Neural cell (in vitro differentiated cells): Measurements from ENCODE around the gene FGGY. TPM values are rescaled to one million over a fixed set of nuclear protein-coding genes. Genes with fewer than 3 reads are reported as not detected.

Experiments used
- H2AFZ ChIP-seq: fragments of 200-600, 300-800 bp; sonication (generic), shearing (Covaris generic); 2 replicates; pipeline ENCODE4 v1.6.0; 2014; ENCODE audit warnings: low read depth, mild to moderate bottlenecking, antibody characterized with exemption, low read length, moderate library complexity
- H3F3A ChIP-seq: fragments of 200-600 bp; shearing (Covaris generic); 2 replicates; pipeline ENCODE4 v1.6.1; 2016; ENCODE audit warnings: mild to moderate bottlenecking, moderate library complexity, mixed read lengths, antibody characterized with exemption, low read length; ENCODE audit not compliant: insufficient read depth, poor library complexity, severe bottlenecking
- H3K27ac ChIP-seq: fragments of 200-600, 300-800 bp; sonication (generic), shearing (Covaris generic); 2 replicates; pipeline ENCODE4 v1.5.1; 2014; ENCODE audit warnings: mild to moderate bottlenecking, low read length, moderate library complexity
- H3K27me3 ChIP-seq: fragments of 300-800, 200-600 bp; sonication (generic), shearing (Covaris generic); 2 replicates; pipeline ENCODE4 v1.6.0; 2014; ENCODE audit warnings: mild to moderate bottlenecking, low read depth, low read length, moderate library complexity; ENCODE audit not compliant: insufficient read depth
- H3K36me3 ChIP-seq: fragments of 300-800, 200-600 bp; sonication (generic), shearing (Covaris generic); 2 replicates; pipeline ENCODE4 v1.5.1; 2014; ENCODE audit warnings: mild to moderate bottlenecking, antibody characterized with exemption, low read length, moderate library complexity; ENCODE audit not compliant: insufficient read depth
- H3K4me2 ChIP-seq: fragments of 300-800, 200-600 bp; sonication (generic), shearing (Covaris generic); 2 replicates; pipeline ENCODE4 v1.6.0; 2014; ENCODE audit warnings: mild to moderate bottlenecking, low read length
- H3K4me3 ChIP-seq: fragments of 300-800, 200-600 bp; sonication (generic), shearing (Covaris generic); 2 replicates; pipeline ENCODE4 v1.5.1; 2014; ENCODE audit warnings: mild to moderate bottlenecking, low read length, moderate library complexity
- H3K79me2 ChIP-seq: fragments of 200-600 bp; shearing (Covaris generic); replicated peaks from 2 replicates; pipeline ENCODE4 v1.6.0; 2014; ENCODE audit warnings: mild to moderate bottlenecking, low read length, moderate library complexity; ENCODE audit not compliant: insufficient read depth
- H3K9ac ChIP-seq: fragments of 300-800, 200-600 bp; sonication (generic), shearing (Covaris generic); 2 replicates; pipeline ENCODE4 v1.6.1; 2016; ENCODE audit warnings: mild to moderate bottlenecking, low read length, mixed read lengths
- H3K9me2 ChIP-seq: fragments of 200-600 bp; shearing (Covaris generic); 2 replicates; pipeline ENCODE4 v1.6.1; 2016; ENCODE audit warnings: mild to moderate bottlenecking, low read length, mixed read lengths; ENCODE audit not compliant: insufficient read depth
- H3K9me3 ChIP-seq: fragments of 200-600, 300-800 bp; sonication (generic), shearing (Covaris generic); 2 replicates; pipeline ENCODE4 v1.6.1; 2016; ENCODE audit warnings: mild to moderate bottlenecking, mixed run types, low read length, moderate library complexity, mixed read lengths
- H4K20me1 ChIP-seq: fragments of 200-600 bp; shearing (Covaris generic); 2 replicates; pipeline ENCODE4 v1.6.1; 2016; ENCODE audit warnings: mild to moderate bottlenecking, mixed run types; ENCODE audit not compliant: insufficient read depth
- EP300 ChIP-seq: fragments of 450-650 bp; conservative IDR thresholded peaks from 2 replicates; pipeline ENCODE4 v1.6.1; 2014; ENCODE audit warnings: antibody characterized with exemption, mild to moderate bottlenecking, moderate library complexity; ENCODE audit not compliant: poor library complexity, severe bottlenecking
- MXI1 ChIP-seq: fragments of 450-650 bp; conservative IDR thresholded peaks from 2 replicates; pipeline ENCODE4 v1.6.1; 2014; ENCODE audit warnings: antibody characterized with exemption, mild to moderate bottlenecking; ENCODE audit not compliant: poor library complexity, severe bottlenecking
- RAD21 ChIP-seq: fragments of 450-650 bp; conservative IDR thresholded peaks from 2 replicates; pipeline ENCODE4 v1.6.1; 2014; ENCODE audit warnings: antibody characterized with exemption, mild to moderate bottlenecking, moderate library complexity
- SMC3 ChIP-seq: fragments of 450-650 bp; conservative IDR thresholded peaks from 2 replicates; pipeline ENCODE4 v1.6.1; 2014; ENCODE audit warnings: antibody characterized with exemption, mild to moderate bottlenecking, moderate library complexity; ENCODE audit not compliant: poor library complexity
- TAF1 ChIP-seq: IDR thresholded peaks from 2 replicates; pipeline ENCODE4 v1.6.1; 2012; ENCODE audit warnings: low read depth
- polyA plus RNA-seq: library from polyadenylated mRNA; depleted of rRNA; stranded (reverse); fragments of >200 nt; gene quantifications from 2 replicates; pipeline ENCODE4 v1.2.3, GENCODE V29; 2014
- TF ChIP-seq, protein P1 (sequence below): fragments of 450-650 bp; IDR thresholded peaks from 2 replicates; pipeline ENCODE4 v1.5.1; 2014; ENCODE audit warnings: antibody characterized with exemption, mild to moderate bottlenecking, moderate library complexity; ENCODE audit not compliant: poor library complexity, severe bottlenecking
- TF ChIP-seq, protein P2 (sequence below): IDR thresholded peaks from 2 replicates; pipeline ENCODE4 v1.6.1; 2012; ENCODE audit warnings: borderline replicate concordance

Gene FGGY
- polyA plus RNA-seq, 1 donor from 2014 or later = 7.4 TPM

DNA sequence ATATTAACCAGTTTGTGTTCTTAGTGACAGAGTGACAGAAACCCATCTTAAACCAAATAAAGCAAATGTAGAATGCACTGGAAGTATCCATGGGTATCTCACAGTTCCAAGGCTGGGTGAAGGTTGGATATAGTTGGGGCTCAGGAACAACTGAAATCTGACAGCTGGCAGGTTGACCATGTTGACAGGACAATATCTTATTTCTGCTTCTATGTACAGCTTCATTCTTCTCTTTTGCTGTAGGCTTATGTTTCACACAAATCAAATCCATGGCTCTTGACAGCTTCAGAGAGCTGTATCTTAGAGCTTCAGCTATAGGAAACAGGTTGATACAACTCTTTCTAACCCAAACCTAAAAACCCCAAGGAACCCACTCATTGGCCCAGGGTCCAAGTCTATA is 34.3 kb upstream of the FGGY start:
- H3F3A ChIP-seq = no peaks in the 10 kb centered on the region
- no peak overlapping the region for H2AFZ ChIP-seq
- H3K9ac ChIP-seq = no peak overlapping the region
- TF ChIP-seq, protein P1, sequence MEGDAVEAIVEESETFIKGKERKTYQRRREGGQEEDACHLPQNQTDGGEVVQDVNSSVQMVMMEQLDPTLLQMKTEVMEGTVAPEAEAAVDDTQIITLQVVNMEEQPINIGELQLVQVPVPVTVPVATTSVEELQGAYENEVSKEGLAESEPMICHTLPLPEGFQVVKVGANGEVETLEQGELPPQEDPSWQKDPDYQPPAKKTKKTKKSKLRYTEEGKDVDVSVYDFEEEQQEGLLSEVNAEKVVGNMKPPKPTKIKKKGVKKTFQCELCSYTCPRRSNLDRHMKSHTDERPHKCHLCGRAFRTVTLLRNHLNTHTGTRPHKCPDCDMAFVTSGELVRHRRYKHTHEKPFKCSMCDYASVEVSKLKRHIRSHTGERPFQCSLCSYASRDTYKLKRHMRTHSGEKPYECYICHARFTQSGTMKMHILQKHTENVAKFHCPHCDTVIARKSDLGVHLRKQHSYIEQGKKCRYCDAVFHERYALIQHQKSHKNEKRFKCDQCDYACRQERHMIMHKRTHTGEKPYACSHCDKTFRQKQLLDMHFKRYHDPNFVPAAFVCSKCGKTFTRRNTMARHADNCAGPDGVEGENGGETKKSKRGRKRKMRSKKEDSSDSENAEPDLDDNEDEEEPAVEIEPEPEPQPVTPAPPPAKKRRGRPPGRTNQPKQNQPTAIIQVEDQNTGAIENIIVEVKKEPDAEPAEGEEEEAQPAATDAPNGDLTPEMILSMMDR = no peak
- no peak for TF ChIP-seq EP300
- H3K4me3 ChIP-seq = no peak overlapping the region
- H3K4me2 ChIP-seq = no peak overlapping the region
- no peaks in the 10 kb centered on the region for H3K36me3 ChIP-seq
- H3K27me3 ChIP-seq = no peaks in the 10 kb centered on the region
- no peaks in the 10 kb centered on the region for H3K79me2 ChIP-seq
- H3K9me2 ChIP-seq = no peaks in the 10 kb centered on the region
- no peak overlapping the region for H3K27ac ChIP-seq
- no peaks in the 10 kb centered on the region for H3K9me3 ChIP-seq
- H4K20me1 ChIP-seq = no peaks in the 10 kb centered on the region

DNA sequence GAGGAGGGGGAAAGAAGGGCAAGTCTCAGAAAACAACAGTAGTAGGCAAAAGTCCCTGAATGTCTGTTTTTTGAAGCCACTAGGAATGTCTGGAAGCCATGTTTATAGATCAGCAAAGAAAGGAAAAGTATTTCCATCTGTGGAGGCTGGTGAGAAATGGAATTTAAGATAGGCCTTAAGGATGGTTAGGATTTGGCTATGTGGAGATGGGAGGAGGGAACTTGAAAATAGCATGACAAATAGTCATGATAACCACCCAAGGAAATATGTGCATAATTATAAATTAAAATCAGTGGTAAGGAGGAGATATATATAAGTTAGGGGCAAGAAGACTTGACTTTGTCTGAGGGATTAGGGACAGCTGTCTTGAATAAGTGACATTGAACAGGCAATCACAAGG is 33.8 kb upstream of the FGGY start:
- Histone ChIP-seq H3F3A (no peaks in the 10 kb centered on the region), H2AFZ (no peak overlapping the region), H3K36me3 (no peaks in the 10 kb centered on the region), H3K4me3 (no peak overlapping the region), H3K27me3 (no peaks in the 10 kb centered on the region), H3K4me2 (no peak overlapping the region), H3K27ac (no peak overlapping the region), H3K9me2 (no peaks in the 10 kb centered on the region), H3K79me2 (no peaks in the 10 kb centered on the region), H3K9me3 (no peaks in the 10 kb centered on the region), H3K9ac (no peak overlapping the region), H4K20me1 (no peaks in the 10 kb centered on the region)
- TF ChIP-seq EP300 (no peak), RAD21 (no peak)

DNA sequence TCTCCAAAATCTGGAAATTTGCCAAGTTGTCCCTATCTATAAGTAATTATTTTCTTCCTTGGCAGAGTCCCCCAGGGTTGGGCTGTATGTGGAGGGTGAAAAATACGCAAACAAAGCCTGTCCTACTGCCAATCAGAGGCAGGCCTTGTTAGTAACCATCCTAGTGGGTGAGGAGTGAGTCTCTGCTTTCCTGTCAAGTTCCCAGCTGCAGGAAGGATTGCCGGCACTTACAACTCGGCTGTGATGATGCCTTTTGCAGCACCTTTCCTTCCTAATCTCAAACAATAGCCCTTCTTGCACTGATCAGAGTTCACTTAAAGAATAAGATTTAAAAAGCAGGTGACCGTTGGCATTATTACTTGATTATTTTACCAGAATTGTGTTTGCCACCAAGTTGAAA is 31.3 kb upstream of the FGGY start:
- Histone ChIP-seq H3K27ac (no peak overlapping the region), H3K27me3 (no peaks in the 10 kb centered on the region), H3F3A (no peaks in the 10 kb centered on the region), H2AFZ (no peak overlapping the region), H3K36me3 (no peaks in the 10 kb centered on the region), H3K9ac (no peak overlapping the region), H3K4me2 (no peak overlapping the region), H3K9me3 (no peaks in the 10 kb centered on the region), H3K4me3 (no peak overlapping the region), H4K20me1 (no peaks in the 10 kb centered on the region), H3K9me2 (no peaks in the 10 kb centered on the region), H3K79me2 (no peaks in the 10 kb centered on the region)
- TF ChIP-seq, protein P2, sequence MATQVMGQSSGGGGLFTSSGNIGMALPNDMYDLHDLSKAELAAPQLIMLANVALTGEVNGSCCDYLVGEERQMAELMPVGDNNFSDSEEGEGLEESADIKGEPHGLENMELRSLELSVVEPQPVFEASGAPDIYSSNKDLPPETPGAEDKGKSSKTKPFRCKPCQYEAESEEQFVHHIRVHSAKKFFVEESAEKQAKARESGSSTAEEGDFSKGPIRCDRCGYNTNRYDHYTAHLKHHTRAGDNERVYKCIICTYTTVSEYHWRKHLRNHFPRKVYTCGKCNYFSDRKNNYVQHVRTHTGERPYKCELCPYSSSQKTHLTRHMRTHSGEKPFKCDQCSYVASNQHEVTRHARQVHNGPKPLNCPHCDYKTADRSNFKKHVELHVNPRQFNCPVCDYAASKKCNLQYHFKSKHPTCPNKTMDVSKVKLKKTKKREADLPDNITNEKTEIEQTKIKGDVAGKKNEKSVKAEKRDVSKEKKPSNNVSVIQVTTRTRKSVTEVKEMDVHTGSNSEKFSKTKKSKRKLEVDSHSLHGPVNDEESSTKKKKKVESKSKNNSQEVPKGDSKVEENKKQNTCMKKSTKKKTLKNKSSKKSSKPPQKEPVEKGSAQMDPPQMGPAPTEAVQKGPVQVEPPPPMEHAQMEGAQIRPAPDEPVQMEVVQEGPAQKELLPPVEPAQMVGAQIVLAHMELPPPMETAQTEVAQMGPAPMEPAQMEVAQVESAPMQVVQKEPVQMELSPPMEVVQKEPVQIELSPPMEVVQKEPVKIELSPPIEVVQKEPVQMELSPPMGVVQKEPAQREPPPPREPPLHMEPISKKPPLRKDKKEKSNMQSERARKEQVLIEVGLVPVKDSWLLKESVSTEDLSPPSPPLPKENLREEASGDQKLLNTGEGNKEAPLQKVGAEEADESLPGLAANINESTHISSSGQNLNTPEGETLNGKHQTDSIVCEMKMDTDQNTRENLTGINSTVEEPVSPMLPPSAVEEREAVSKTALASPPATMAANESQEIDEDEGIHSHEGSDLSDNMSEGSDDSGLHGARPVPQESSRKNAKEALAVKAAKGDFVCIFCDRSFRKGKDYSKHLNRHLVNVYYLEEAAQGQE = no peak
- TF ChIP-seq RAD21 (no peak), SMC3 (no peak), TAF1 (no peak), EP300 (no peak), MXI1 (no peak)
- TF ChIP-seq, protein P1 = no peak
